Mesodermal cell (in vitro differentiated cells): ENCODE data around the gene CAPN11. TPM values are rescaled to one million over a fixed set of nuclear protein-coding genes. Genes with fewer than 3 reads are reported as not detected.

ENCODE experiments used
- H3K27ac ChIP-seq: 2 replicates; pipeline ENCODE4 v1.7.0; 2013; ENCODE audit warnings: mild to moderate bottlenecking, low read depth, low read length, moderate library complexity; ENCODE audit not compliant: severe bottlenecking
- H3K36me3 ChIP-seq: 2 replicates; pipeline ENCODE4 v1.7.1; 2013; ENCODE audit warnings: mild to moderate bottlenecking, low read length, moderate library complexity; ENCODE audit not compliant: control insufficient read depth, insufficient read depth
- H3K4me1 ChIP-seq: one replicate; pipeline ENCODE4 v1.7.1; 2013; ENCODE audit warnings: mild to moderate bottlenecking, low read length; ENCODE audit not compliant: insufficient read depth, control insufficient read depth, poor library complexity, severe bottlenecking
- H3K4me3 ChIP-seq: 2 replicates; pipeline ENCODE4 v1.7.0; 2013; ENCODE audit warnings: low read length, control low read depth, mild to moderate bottlenecking; ENCODE audit not compliant: insufficient read depth, poor library complexity, severe bottlenecking; ENCODE audit errors: extremely low read depth
- H3K9me3 ChIP-seq: 2 replicates; pipeline ENCODE4 v1.7.1; 2013; ENCODE audit warnings: mild to moderate bottlenecking, low read length, moderate library complexity; ENCODE audit not compliant: control insufficient read depth
- WGBS, 2 experiments: methylation state at CpG; one replicate each; pipeline ENCODE4 v1.1.5; 2013; ENCODE audit warnings: missing lambda C conversion rate in 2 of 2; ENCODE audit not compliant: insufficient coverage in 2 of 2; 5-methylcytosine and 5-hydroxymethylcytosine counted together
- polyA plus RNA-seq, 2 experiments: library from polyadenylated mRNA; stranded (reverse); fragments of 50-300 nt; gene quantifications; one replicate each; pipeline ENCODE4 v1.2.3, GENCODE V29; 2013

Gene CAPN11
- polyA plus RNA-seq (2013, experiment 1 of 2), result 0.29 TPM
- 0.40 TPM for polyA plus RNA-seq (2013, experiment 2 of 2)

GRCh38 chr6:44158770-44159228 lies at the start of gene CAPN11:
TSS of gene CAPN11 (plus strand) at chr6:44158820. CDS start at chr6:44158849, 29 bp downstream.
- H3K4me3 ChIP-seq, result no peak within 1 kb of the TSS
- no peaks in the 10 kb centered on the region for H3K9me3 ChIP-seq
- WGBS, 2 experiments, result 61 to 69% methylated on average over 2 to 3 of the region's 5 CpGs
- no peaks in the 10 kb centered on the region for H3K4me1 ChIP-seq
- no peak within 1 kb of the TSS for H3K27ac ChIP-seq
- no peaks in the 10 kb centered on the region for H3K36me3 ChIP-seq

- no peaks in the 10 kb centered on the region for H3K9me3 ChIP-seq
- no peak overlapping the region for H3K27ac ChIP-seq
- 97 to 100% methylated on average over 1 to 10 of the region's 10 CpGs for WGBS, 2 experiments
- peaks cover 90% of the 10 kb centered on the region for H3K36me3 ChIP-seq
- no peak overlapping the region for H3K4me3 ChIP-seq
- no peaks in the 10 kb centered on the region for H3K4me1 ChIP-seq
Observed at GRCh38 chr6:44109212-44109611, 49.4 kb upstream of the CAPN11 start.

GRCh38 chr6:44110005-44110676 lies 48.5 kb upstream of the CAPN11 start:
- 97 to 98% methylated on average over 5 to 6 of the region's 6 CpGs for WGBS, 2 experiments
- Histone ChIP-seq H3K27ac (no peak overlapping the region), H3K4me3 (no peak overlapping the region), H3K9me3 (no peaks in the 10 kb centered on the region), H3K36me3 (peaks cover 90% of the 10 kb centered on the region), H3K4me1 (no peaks in the 10 kb centered on the region)

- H3K4me1 ChIP-seq, result no peaks in the 10 kb centered on the region
- H3K36me3 ChIP-seq, result peaks cover 92% of the 10 kb centered on the region
- WGBS, 2 experiments, result 95 to 100% methylated on average over 2 to 3 of the region's 3 CpGs
- no peak overlapping the region for H3K4me3 ChIP-seq
- no peaks in the 10 kb centered on the region for H3K9me3 ChIP-seq
- no peak overlapping the region for H3K27ac ChIP-seq
Observed at GRCh38 chr6:44110966-44111365, 47.7 kb upstream of the CAPN11 start.

- Histone ChIP-seq H3K9me3 (no peaks in the 10 kb centered on the region), H3K27ac (no peak overlapping the region), H3K4me1 (peaks cover 5% of the 10 kb centered on the region), H3K4me3 (no peak overlapping the region), H3K36me3 (peaks cover 92% of the 10 kb centered on the region)
- WGBS, 2 experiments, result 93 to 96% methylated on average over 2 to 4 of the region's 6 CpGs
Observed at GRCh38 chr6:44111434-44112417, 46.9 kb upstream of the CAPN11 start.

- 82 to 87% methylated on average over 3 of the region's 3 CpGs for WGBS, 2 experiments
- Histone ChIP-seq H3K4me1 (peaks cover 7% of the 10 kb centered on the region), H3K9me3 (no peaks in the 10 kb centered on the region), H3K4me3 (no peak overlapping the region), H3K36me3 (peaks cover 91% of the 10 kb centered on the region), H3K27ac (no peak overlapping the region)
Observed at GRCh38 chr6:44113414-44113813, 45.2 kb upstream of the CAPN11 start.

- H3K27ac ChIP-seq, result no peak overlapping the region
Observed at GRCh38 chr6:44115866-44116265, 42.8 kb upstream of the CAPN11 start.

GRCh38 chr6:44116641-44117382 lies 41.8 kb upstream of the CAPN11 start:
- no peak overlapping the region for H3K4me3 ChIP-seq
- H3K9me3 ChIP-seq, result no peaks in the 10 kb centered on the region
- peaks cover 69% of the 10 kb centered on the region for H3K36me3 ChIP-seq
- H3K4me1 ChIP-seq, result peaks cover 7% of the 10 kb centered on the region
- WGBS, 2 experiments, result 91 to 96% methylated on average over 3 of the region's 4 CpGs
- no peak overlapping the region for H3K27ac ChIP-seq

More at GRCh38 chr6:44115866-44116265, 42.8 kb upstream of the CAPN11 start:
- 93% methylated on average over 3 to 4 of the region's 5 CpGs for WGBS, 2 experiments
- H3K4me1 ChIP-seq, result peaks cover 7% of the 10 kb centered on the region
- no peaks in the 10 kb centered on the region for H3K9me3 ChIP-seq
- H3K4me3 ChIP-seq, result no peak overlapping the region
- peaks cover 78% of the 10 kb centered on the region for H3K36me3 ChIP-seq

- peaks cover 9% of the 10 kb centered on the region for H3K4me1 ChIP-seq
- no peaks in the 10 kb centered on the region for H3K9me3 ChIP-seq
- no peak overlapping the region for H3K27ac ChIP-seq
- WGBS, 2 experiments, result 82 to 100% methylated on average over 2 to 3 of the region's 6 CpGs
- peaks cover 65% of the 10 kb centered on the region for H3K36me3 ChIP-seq
- H3K4me3 ChIP-seq, result no peak overlapping the region
Observed at GRCh38 chr6:44117397-44118128, 41.1 kb upstream of the CAPN11 start.
